Glutamatergic neuron (in vitro differentiated cells): Measurements from ENCODE around the gene GRK6. TPM values are rescaled to one million over a fixed set of nuclear protein-coding genes. Genes with fewer than 3 reads are reported as not detected.

Experiments used
- DNase-seq: peaks from one replicate; pipeline ENCODE4 v3.0.0; 2022
- H3K27ac Mint-ChIP-seq: one replicate; pipeline ENCODE4 v1.8.0; 2020; ENCODE audit warnings: mild to moderate bottlenecking, mixed read lengths, inconsistent platforms; ENCODE audit not compliant: unreplicated experiment
- H3K27me3 Mint-ChIP-seq: one replicate; pipeline ENCODE4 v1.8.0; 2020; ENCODE audit warnings: mild to moderate bottlenecking, moderate library complexity, mixed read lengths, inconsistent platforms; ENCODE audit not compliant: unreplicated experiment
- H3K36me3 Mint-ChIP-seq: one replicate; pipeline ENCODE4 v1.8.0; 2020; ENCODE audit warnings: mild to moderate bottlenecking, mixed read lengths, inconsistent platforms; ENCODE audit not compliant: unreplicated experiment
- H3K4me1 Mint-ChIP-seq: one replicate; pipeline ENCODE4 v1.8.0; 2020; ENCODE audit warnings: mild to moderate bottlenecking, low read depth, mixed read lengths, inconsistent platforms; ENCODE audit not compliant: unreplicated experiment
- H3K4me3 Mint-ChIP-seq: one replicate; pipeline ENCODE4 v1.8.0; 2020; ENCODE audit warnings: mild to moderate bottlenecking, mixed read lengths, inconsistent platforms; ENCODE audit not compliant: unreplicated experiment
- H3K9me3 Mint-ChIP-seq: one replicate; pipeline ENCODE4 v1.8.0; 2020; ENCODE audit warnings: mild to moderate bottlenecking, moderate library complexity, mixed read lengths, inconsistent platforms; ENCODE audit not compliant: unreplicated experiment
- total RNA-seq: library from RNA; stranded (reverse); fragmentation: NEBNext Ultra II Directional; extraction: Animal tissue kit (Norgen Biotek cat#: 25700); gene quantifications from one replicate; pipeline ENCODE4 v1.2.1, GENCODE V29; 2021; ENCODE audit not compliant: unreplicated experiment
- TF ChIP-seq, protein P1 (sequence below): fragments of 200-600 bp; sonication (generic); IDR thresholded peaks from one replicate; pipeline ENCODE4 v1.5.0; 2021; ENCODE audit not compliant: partially characterized antibody, unreplicated experiment

The GRK6 gene
- total RNA-seq, 1 donor from 2014 or later: 43.9 TPM

DNA sequence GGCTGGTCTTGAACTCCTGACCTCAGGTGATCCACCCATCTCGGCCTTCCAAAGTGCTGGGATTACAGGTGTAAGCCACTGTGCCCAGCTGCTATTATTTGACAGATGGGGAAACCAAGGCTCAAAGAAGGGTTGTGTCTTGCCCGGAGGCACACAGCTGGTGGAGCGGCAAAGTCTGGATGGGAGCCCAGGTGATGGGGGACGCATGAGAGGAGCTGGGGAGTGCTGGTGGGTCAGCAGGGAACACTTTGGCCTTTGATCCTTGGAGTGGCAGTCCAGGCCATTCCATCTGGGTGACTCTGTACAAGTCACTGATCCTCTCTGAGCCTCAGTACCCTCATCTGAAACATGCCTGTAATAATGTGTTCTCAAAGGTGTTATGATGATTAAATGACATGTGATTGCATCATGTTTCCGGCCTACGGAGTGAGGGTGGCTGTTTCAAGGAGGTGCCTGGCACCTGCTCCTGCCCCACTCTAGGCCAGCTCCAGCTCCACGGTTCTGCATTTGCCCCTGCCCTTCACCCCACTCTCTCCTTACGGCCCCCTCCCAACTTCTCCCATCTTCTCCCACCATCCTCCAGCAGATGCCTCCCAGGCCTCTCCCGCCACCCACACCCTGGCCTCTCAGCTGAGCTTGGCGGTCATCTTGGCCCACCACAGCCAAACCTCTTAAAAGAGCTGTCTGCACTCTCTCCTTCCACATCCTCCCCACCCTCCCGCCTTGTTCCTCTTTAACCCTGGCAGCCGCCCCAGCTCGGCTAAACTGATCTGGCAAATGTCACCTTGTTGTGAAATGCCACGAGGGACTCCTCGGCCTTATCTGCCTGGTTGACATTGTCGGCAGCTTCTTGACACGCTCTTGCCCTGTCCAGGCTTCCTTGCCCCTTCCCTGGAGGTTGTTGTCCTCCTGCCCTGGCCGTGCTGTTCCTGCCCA is 52.5 kb downstream of the GRK6 start:
- Mint-ChIP-seq H3K4me3 (peak overlapping the region; percentile 63), H3K9me3 (peaks cover 27% of the 10 kb centered on the region)

DNA sequence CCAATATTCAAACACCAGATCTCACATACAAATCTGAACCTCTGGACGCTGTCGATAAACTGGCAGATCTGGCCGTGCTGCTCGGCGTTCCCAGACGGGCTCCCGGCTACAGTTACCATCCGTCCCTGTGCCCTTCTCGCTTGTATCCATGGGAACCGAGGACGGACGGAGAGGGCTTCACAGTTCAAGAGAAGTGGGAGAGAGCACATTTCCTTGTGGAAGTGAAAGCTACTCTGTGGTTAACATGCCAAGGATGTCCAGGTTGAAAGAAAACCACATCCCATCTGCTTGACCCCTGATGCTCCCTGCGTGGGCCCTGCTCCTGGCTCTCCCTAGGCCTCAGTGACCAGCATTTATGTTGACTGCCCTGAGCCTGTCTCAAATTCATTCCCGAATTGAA is 53.3 kb downstream of the GRK6 start:
- H3K4me1 Mint-ChIP-seq: peaks cover 45% of the 10 kb centered on the region
- peak overlapping the region; percentile 67 for H3K27ac Mint-ChIP-seq
- peaks cover 29% of the 10 kb centered on the region for H3K27me3 Mint-ChIP-seq
- H3K9me3 Mint-ChIP-seq: peaks cover 27% of the 10 kb centered on the region
- no peak for DNase-seq
- H3K4me3 Mint-ChIP-seq: no peak overlapping the region
- no peaks in the 10 kb centered on the region for H3K36me3 Mint-ChIP-seq
- TF ChIP-seq, protein P1, sequence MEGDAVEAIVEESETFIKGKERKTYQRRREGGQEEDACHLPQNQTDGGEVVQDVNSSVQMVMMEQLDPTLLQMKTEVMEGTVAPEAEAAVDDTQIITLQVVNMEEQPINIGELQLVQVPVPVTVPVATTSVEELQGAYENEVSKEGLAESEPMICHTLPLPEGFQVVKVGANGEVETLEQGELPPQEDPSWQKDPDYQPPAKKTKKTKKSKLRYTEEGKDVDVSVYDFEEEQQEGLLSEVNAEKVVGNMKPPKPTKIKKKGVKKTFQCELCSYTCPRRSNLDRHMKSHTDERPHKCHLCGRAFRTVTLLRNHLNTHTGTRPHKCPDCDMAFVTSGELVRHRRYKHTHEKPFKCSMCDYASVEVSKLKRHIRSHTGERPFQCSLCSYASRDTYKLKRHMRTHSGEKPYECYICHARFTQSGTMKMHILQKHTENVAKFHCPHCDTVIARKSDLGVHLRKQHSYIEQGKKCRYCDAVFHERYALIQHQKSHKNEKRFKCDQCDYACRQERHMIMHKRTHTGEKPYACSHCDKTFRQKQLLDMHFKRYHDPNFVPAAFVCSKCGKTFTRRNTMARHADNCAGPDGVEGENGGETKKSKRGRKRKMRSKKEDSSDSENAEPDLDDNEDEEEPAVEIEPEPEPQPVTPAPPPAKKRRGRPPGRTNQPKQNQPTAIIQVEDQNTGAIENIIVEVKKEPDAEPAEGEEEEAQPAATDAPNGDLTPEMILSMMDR: no peak

More for the DNA sequence above, 52.5 kb downstream of the GRK6 start:
- no peak for DNase-seq
- TF ChIP-seq, protein P1: no peak
- Mint-ChIP-seq H3K27ac (peak overlapping the region; percentile 75), H3K27me3 (peaks cover 29% of the 10 kb centered on the region), H3K36me3 (no peaks in the 10 kb centered on the region), H3K4me1 (peaks cover 45% of the 10 kb centered on the region)

DNA sequence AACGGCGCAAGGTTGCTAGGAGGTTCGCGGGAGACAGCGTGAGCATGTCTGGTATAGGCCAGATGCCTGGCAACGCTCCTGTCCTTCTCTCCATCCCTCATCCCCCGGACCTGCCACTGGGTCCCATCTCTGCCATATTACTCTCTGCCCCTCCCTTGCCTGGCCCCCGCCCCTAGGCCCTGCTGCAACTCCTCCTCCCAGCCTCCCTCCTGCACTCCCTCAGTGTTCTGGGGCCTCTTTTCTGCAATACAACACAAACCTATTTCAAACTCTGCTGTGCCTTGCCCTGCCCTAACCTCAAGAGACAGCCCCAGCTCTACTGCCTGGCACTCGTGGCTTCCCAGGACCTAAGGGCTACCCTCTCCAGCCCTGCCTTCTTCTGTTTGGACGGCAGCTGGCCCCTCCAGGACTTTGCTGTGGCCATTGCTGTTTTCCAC is 55.9 kb downstream of the GRK6 start:
- no peak for DNase-seq
- Mint-ChIP-seq H3K27ac (peak overlapping the region; percentile 80), H3K9me3 (peaks cover 21% of the 10 kb centered on the region), H3K4me3 (peak overlapping the region; percentile 28), H3K4me1 (peaks cover 40% of the 10 kb centered on the region), H3K27me3 (peaks cover 22% of the 10 kb centered on the region), H3K36me3 (no peaks in the 10 kb centered on the region)
- TF ChIP-seq, protein P1: no peak

DNA sequence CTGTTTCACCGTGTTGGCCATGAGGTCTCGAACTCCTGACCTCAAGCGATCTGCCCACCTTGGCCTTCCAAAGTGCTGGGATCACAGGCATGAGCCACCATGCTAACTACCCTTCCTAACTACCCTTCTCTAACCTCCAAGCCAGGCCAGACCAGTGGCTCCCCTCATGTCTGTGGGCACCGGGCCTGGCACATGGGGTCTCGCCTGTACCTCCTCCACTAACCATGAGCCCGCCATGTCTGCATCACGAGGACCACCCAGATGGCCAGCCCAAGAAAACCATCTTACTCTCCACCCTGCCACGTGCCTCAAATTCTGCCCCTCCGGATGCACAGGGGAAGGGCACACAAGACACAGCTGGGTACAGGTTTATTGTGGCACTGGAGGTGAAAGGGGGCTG is 56.6 kb downstream of the GRK6 start:
- DNase-seq: no peak
- TF ChIP-seq, protein P1: no peak
- Mint-ChIP-seq H3K9me3 (peaks cover 21% of the 10 kb centered on the region), H3K4me3 (peak overlapping the region; percentile 12), H3K27me3 (peaks cover 20% of the 10 kb centered on the region), H3K4me1 (peaks cover 38% of the 10 kb centered on the region), H3K27ac (peak overlapping the region; percentile 78), H3K36me3 (no peaks in the 10 kb centered on the region)
